ENCODE measurements around the gene PTOV1.

The PTOV1 gene

GRCh38 chr19:49844138-49845095 lies 6.5 kb upstream of the PTOV1 start:
- no peak for TF ChIP-seq CTCF (IDR thresholded peaks at IDR 0.05; ENCODE audit: borderline replicate concordance, insufficient read depth, low read depth, low read length)
- no peak overlapping the region for H3K4me3 ChIP-seq (ENCODE audit: low read depth, low read length)

GRCh38 chr19:49845414-49845813 lies 5.5 kb upstream of the PTOV1 start:
- H3K4me3 ChIP-seq (ENCODE audit: low read depth, low read length), result no peak overlapping the region
- no peak for TF ChIP-seq CTCF (IDR thresholded peaks at IDR 0.05; ENCODE audit: borderline replicate concordance, insufficient read depth, low read depth, low read length)

- no peak for TF ChIP-seq CTCF (IDR thresholded peaks at IDR 0.05; ENCODE audit: borderline replicate concordance, insufficient read depth, low read depth, low read length)
Observed at GRCh38 chr19:49846408-49846807, 4.6 kb upstream of the PTOV1 start.

GRCh38 chr19:49847731-49848696 lies 2.9 kb upstream of the PTOV1 start:
- no peak for TF ChIP-seq CTCF (IDR thresholded peaks at IDR 0.05; ENCODE audit: borderline replicate concordance, insufficient read depth, low read depth, low read length)
- H3K4me3 ChIP-seq (ENCODE audit: low read depth, low read length), result no peak overlapping the region

More at GRCh38 chr19:49846408-49846807, 4.6 kb upstream of the PTOV1 start:
- no peak overlapping the region for H3K4me3 ChIP-seq (ENCODE audit: low read depth, low read length)

- TF ChIP-seq CTCF (IDR thresholded peaks at IDR 0.05; ENCODE audit: borderline replicate concordance, insufficient read depth, low read depth, low read length), result no peak
- H3K4me3 ChIP-seq (ENCODE audit: low read depth, low read length), result no peak overlapping the region
Observed at GRCh38 chr19:49848938-49849337, 2.0 kb upstream of the PTOV1 start.

GRCh38 chr19:49849433-49850220 lies 1.3 kb upstream of the PTOV1 start:
- no peak overlapping the region for H3K4me3 ChIP-seq (ENCODE audit: low read depth, low read length)
- TF ChIP-seq CTCF (IDR thresholded peaks at IDR 0.05; ENCODE audit: borderline replicate concordance, insufficient read depth, low read depth, low read length), result no peak

Measured in GM12875 (cell line).